ENCODE measurements around the gene STK32C.
"Not testable (repeated sequence)": the region's sequence is repeated elsewhere in the genome, so short reads cannot be mapped to it uniquely, and the experiment has no call there.

Gene STK32C

DNA sequence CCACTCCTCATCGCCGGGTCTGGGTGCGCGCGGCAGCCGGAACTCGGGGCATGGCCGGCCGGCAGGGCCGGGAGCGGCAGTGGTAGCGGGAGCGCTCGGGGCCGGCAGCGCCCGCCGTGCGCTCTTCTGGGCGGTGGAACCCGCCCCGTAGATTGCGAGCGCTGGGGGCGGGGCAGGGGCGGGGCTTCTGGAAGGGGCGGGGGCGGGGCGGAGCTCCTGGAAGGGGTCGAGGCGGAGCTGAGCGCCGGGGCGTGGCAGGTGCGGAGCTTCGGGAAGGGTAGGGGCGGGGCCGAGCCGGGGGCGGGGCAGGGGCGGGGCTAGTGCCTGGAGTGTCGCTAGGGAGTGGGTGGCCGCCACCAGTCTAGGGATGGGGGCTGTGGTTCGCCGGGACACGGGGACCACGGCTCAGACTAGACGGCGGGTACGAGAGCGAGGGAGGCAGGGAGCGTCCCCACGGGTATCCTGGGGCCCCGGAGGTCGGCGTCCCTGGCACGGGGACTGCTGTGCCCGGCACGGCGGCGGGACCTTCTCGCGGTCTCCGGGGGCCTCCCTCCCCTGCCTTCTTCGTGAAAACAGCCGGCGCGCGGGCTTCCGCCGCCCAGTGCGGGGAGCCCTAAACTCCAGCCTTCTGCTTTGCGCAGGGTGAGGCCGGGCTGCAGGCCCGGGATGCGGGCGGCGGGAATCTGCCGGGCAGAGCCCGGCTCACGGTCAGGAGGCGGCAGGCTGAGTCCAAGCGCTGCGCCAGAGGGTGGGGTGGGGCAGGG lies at the start of gene STK32C:
STK32C (minus strand) TSS at position 128 of the 764 bp plus-strand sequence; CDS start at position 11, 117 bp downstream.
- peak; percentile 86 for DNase-seq

DNA sequence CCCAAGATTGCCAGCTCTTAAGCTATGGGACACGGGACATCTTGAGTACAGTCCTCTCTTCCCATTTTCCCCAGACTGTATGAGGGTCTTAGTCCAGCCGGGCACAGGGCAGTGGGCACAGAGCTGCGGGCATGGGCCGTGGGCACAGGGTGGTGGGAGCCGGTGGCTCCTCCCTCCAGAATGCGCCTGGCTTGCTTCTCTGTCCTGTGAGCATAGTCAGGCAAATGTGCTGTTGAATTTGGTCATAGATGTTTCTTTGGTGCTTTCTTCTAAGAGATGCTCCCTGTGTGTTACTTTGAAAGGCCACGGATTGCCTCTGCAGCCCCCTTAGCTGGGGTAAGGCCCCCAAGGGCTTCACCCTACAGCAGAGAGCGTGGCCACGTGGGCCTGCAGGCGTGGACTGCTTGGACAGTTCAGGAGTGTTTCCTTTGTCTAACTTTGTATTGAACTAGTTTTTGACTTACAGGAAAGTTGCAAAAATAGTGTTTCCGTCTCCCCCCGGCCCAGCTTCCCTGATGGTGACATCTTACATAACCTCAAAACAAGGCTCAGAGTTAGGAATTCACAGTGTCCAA lies 49.0 kb upstream of the STK32C start:
- DNase-seq, result no peak

DNA sequence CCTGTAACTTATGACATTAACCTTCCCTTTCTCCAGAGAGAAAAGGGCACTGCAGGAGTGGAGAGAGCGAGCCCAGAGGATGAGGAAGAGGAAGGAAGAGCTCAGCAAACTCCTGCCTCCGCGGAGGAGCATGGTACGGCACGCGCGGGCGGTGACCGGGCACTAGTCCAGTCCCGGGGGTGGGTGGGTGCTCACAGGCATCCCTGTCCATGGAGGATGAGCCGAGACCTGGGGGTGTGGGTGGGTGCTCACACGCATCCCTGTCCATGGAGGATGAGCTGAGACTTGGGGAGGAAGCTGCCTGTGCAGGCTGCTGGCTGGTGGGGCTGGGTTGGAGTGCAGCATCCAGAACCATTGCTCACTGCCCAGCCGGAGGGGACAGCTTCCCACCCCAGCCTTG lies 48.0 kb upstream of the STK32C start:
- no peak for DNase-seq

DNA sequence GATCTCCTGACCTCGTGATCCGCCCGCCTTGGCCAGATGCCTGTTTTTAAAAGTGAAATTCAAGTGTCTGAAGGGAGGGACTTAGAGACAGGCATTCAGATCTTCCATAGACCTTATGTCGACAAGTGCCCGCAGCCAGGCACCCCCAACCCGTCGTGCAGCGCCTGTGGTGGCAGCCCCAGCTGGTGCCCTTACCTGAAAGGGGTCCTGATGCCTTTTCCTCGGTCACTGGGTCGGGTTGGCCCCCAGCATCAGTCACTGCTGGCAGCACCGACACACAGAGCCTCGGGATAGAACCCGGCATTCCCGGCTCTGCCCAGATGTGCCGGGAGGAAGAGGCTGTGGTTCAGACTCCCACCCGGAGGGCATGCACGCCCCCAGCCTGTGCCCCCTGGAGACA lies 47.5 kb upstream of the STK32C start:
- DNase-seq, result no peak

DNA sequence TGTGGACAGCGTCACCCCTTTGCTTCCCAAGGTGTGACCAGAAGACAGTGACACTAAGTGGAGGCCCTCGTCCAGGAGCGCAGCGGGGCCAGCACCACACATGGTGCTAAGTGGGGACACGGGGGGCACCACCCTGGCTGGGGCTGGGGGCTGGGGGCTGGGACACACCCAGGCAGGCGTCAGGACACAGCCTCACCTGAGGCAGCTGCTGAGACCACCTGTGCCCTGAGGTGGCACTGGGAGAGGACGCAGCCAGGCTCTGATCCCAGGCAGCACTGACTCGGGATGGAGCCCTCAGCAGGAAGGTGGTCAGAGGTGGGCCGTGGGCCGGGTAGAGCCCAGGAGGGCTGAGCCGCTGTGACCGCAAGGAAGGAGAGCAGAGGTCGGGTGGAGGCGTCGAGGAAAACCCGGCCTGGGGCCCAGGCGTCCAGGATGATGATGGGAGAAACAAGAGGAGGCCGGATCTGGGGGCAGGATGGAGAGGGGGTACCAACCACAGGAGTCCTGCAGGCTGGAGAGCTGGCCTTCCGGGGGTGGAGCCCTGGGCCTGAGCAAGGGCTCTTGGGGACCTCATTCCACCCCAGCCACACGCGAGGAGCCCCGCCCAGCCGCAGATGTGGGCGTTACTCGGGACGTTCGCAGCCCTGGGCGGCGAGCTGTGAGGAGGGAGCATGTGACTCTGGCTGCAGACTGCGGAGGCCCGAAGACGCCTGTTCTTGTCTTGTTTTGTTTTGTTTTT lies 46.8 kb upstream of the STK32C start:
- DNase-seq, result no peak

DNA sequence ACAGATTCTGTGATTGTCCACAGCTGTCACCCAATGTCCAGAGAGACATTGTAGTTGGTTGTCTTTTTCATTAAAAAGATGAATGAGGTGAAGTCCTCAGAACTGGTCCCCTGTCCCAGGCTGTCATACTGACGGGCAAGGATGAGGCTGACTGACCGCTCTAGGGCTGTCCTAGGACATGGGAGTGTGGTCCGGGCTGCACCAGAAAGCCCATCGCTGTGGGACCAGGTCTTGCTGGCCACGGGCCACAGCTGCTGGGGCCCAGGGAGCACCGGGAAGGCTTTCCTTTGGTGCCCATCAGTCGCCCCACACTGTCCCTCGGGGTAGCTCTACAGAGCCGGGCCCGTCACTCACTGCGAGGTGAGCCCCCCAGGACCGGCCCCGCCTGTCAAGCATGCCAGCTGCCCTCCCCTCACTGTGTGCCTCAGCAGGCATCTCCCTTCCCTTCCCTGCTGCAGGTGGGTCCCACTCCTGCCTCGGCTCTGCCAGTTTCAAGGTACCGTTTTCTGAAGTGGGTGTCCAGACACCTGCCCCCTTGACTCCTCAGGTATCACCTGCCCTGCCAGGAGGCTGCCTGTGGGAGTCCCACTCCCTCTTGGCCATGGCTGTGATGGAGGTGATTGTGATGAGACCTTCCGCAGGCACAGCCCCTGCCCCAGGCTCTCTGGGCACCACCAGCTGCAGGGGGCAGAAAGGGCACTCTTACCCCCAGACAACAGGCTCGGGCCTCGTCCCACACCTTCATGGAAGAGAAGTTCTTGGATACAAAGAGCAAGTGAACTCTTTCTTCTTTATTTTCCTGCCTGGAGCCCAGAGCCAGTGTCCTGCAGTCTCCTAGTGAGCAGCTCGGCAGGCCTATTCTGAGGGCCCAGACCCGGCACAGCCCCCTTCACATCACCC lies 46.0 kb upstream of the STK32C start:
- no peak for DNase-seq

DNA sequence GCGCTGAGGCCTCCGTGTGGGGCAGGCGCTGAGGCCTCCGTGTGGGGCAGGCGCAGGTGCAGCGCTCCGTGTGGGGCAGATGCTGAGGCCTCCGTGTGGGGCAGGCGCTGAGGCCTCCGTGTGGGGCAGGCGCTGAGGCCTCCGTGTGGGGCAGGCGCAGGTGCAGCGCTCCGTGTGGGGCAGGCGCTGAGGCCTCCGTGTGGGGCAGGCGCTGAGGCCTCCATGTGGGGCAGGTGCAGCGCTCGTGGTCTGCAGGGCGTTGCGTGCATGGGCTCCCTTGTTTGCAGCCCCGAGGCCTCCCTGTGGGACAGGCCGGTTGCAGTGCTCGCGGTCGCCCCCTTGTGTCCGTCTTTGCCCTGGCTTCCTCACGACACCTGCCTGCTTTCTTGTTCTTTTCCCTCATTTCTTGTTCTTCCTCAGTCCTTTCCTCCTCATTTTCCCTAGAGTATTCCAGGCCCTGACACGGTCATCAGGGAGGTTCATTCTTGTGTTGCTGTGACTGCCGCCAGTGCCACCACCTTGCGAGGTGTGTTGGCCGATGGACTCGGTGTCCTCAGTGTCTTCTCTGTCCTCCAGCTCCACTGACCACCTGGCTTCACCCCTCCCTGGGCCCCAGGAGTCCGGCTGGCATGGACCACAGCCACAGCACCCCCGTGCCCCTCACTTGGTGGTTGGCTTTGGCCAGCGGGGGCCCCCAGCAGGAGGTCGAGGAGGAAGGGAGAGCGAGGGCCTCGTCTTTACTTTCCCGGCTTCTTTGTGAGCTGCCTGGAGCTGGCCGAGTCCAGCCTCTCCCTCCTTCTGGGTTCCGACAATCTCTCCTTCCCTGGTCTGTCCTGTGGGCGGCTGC lies 44.9 kb upstream of the STK32C start:
- DNase-seq, result peak; percentile 58

DNA sequence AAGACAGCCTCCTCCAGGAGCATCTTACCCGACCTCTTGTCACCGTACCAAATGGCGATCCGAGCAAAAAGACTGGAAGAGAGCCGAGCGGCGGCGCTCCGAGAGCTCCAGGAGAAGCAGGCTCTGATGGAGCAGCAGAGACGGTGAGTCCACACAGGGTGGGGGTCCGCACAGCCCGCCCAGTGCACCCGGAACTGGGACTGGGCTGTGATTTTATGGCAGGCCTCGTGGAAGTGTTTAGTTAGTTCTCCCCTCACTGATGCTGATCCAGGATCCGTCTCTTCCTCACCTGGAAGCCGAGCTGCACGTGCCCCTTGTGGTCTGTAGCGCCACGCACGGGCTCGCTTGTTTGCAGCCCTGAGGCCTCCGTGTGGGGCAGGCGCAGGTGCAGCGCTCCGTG lies 43.9 kb upstream of the STK32C start:
- DNase-seq, result no peak

DNA sequence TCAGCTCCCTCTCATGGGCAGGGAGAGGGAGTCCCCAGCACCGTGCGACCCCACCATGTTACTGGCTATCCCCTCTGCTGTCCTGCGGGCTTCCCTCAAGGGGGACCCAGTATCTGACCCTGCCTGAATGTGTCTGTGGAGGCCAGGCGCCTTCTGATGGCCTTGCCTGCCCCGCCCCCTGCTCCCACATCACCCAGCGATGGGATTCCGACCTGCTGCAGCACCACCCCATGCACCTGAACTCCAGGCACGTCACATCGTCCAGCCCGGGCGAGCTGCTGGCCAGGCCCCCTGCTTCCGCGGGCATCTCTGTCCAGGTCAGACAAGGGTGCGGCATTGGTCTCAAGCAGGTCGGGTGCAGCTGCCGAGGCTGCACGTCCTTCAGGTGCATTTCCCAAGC lies 43.2 kb upstream of the STK32C start:
- DNase-seq, result no peak

DNA sequence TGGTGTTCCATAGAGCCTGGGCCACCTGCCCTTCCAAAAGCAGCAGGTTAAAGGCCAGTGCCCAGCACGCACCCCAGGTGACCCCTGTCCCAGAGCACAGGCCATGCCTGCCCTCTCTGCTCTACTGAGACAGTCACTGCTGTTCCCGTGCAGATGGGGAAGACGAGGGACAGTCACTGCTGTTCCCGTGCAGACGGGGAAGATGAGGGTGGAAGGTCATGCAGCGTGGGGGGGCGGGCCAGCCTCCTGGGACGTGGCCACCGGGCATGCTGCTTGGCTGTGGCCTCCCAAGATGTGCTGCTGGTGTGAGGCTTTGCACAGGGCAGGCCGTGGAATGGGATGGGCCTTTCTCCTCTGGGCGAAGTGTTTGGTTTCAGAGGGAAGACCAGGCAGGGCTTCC lies 42.6 kb upstream of the STK32C start:
- no peak for DNase-seq

DNA sequence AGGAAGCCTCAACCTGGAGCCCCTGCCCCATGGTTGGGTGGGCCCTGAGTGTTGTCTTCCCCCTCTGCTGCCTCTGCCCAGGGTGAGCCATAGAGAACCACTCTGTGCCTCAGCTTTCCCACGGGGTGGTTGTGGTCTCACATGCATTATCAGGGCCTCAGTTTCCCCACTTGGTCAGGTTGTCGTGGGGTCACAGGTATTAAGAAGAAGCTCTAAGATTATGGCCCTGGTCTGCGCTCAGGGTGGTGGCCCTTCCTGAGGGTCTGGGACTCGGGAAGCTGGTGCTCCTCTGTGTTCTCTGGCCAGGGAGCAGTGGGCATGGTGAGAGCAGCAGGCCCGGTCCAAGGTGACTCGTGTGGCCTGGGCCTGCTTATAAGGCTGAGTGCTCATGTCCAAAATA lies 42.0 kb upstream of the STK32C start:
- no peak for DNase-seq

DNA sequence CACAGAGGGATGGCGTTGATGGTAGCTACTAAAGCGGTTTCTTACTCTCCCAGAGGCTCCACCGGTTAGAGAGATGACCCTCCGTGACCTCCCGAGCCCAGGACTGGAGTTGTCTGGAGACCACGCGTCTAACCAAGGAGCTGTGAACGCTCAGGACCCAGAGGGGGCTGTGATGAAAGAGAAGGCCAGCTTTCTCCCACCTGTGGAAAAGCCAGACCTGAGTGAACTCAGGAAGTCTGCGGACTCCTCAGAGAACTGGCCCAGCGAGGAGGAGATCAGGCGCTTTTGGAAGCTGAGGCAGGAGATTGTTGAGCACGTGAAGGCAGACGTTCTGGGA lies 40.1 kb upstream of the STK32C start:
- no peak for DNase-seq

DNA sequence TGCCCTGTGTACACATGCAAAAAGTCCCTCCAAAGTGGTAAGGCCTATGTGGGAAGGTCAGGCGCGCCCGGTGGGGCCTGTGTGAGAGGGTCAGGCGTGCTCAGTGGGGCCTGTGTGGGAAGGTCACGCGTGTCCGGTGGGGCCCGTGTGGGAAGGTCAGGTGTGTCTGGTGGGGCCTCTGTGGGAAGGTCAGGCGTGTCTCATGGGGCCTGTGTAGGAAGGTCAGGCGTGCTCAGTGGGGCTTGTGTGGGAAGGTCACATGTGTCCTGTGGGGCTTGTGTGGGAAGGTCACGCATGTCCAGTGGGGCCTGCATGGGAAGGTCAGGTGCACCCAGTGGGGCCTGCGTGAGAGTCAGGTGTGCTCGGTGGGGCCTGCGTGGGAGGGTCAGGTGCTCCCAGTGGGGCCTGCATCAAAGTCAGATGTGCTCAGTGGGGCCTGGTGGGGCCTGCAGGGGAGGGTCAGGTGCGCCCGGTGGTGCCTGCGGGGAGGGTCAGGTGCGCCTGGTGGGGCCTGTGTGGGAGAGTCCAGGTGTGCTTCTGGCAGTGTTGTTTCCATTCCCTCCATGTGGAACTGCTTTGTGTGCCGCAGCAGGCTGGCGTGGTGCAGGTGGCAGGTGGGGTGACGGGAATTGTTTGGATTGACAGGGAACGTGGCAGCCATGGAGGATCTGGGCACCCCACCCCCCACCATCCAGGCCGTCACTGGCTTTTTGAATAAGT lies 39.6 kb upstream of the STK32C start:
- DNase-seq, result no peak

DNA sequence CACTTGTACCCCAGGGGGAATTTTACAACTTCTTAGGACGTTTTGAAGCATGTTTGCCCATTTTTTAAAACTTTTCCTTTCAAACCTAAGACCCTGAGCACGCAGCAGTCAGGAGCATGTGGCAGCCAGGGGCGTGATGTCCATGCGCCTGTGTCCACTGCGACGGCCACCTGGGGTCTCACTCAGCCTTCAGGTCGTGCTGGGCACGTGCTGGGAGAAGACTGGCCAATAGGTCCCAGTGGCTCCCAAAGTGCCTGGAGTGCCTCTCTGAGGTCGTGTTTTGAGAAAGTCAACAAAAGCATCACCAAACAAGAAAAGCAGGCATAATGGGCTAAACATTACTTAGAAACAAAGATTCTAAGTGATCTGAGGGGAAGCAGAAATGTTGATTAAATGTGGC lies 39.1 kb upstream of the STK32C start:
- no peak for DNase-seq

DNA sequence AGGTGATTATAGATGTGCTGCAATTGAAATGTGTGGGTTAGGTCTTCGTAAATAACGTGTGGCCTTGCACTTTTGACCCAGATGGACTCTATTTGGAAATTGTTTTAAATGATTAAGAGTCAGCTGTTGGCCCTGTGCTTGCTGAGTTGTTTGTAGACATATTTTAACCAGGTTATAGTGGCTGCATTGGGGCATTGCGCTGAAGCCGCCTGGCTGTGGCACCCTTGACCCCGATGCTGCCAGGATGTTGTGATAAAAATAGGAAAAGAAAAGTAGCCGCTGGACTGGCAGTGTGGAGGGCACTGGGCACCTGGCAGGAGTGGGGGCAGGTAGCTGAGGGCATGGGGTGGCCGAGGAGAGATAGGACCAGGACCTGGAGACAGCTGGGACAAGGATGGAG lies 37.6 kb upstream of the STK32C start:
- DNase-seq, result no peak

DNA sequence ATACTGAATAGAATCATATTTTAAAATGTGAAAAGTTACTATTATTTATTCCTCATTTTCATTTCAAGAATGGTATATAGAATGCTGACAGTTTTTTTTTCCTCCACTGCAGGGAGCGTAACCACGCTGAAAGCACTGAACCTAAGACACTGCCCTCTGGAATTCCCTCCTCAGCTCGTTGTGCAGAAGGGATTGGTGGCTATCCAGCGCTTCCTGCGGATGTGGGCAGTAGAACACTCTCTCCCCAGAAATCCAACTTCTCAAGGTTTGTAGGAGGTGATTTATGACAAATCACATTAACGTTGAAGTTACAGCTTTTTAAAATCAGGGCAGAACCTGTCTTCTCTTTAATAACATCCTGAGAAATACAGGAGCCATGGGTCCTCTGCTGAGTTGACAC lies 36.6 kb upstream of the STK32C start:
- no peak for DNase-seq

DNA sequence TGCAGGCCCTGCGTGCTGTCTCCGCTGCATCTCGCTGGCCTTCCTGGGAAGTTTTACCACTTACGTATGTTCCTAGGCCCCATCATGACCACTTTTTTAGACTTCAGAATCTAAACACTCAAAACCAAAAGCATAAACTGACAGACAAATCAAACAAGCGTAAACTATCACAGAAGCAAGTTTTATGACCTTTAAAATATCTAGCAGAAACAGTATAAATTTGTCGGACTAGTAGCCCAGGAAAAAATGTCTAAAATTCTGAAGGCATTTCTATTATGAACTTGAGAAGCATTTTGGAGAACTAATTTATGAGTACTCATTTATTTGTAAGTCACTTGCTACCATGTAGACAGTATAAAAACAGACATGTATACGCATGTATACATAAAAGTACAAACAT lies 34.8 kb upstream of the STK32C start:
- no peak for DNase-seq

DNA sequence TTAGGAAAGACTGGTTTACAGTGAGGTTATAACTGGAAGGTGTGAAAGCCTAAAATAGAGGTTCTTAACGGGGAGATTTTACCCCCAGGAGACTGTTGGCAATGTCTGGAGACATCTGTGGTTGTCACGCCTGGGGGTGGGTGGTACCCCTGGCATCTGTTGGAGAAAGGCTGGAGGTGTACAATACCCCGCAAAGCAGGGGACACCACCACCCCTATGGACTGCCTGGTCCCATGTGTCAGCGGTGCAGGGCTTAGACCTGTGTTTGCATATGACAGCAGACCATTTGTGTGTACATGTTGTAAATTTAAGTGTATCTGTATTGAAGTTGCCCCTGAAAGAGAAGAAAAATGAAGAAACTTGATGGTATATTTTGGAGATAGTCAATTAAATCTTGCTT lies 34.0 kb upstream of the STK32C start:
- DNase-seq, result no peak

DNA sequence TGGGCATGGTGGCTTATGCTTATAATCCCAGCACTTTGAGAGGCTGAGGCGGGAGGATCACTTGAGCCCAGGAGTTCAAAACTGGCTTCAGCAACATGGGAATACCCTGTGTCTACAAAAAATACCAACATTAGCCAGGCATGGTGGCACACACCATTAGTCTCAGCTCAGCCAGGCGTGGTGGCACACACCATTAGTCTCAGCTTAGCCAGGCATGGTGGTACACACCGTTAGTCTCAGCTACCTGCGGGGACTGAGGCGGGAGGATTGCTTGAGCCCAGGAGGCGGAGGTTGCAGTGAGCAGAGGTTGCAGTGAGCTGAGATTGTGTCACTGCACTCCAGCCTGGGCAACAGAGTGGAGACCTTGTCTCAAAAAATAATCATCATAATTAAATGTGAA lies 33.3 kb upstream of the STK32C start:
- no peak for DNase-seq

DNA sequence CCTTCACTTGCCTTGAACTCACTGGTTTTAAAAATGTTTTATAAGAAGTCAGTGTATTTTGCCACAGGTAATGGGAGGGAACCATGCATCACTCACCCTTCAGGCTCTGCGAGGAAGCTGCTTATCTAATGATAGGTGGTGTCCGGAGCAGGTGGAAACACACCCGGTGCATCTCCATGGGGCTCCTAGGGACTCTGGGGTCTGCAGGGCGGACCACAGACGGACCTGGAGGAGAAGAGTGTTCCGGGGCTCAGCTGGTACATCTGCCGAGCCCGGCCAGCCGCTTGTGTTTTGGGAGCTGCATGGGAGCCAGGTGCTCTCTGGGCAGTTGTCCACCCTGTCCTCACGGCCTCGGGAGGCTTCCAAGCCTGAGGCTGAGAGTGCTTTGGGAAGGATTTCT lies 31.5 kb upstream of the STK32C start:
- no peak for DNase-seq

DNA sequence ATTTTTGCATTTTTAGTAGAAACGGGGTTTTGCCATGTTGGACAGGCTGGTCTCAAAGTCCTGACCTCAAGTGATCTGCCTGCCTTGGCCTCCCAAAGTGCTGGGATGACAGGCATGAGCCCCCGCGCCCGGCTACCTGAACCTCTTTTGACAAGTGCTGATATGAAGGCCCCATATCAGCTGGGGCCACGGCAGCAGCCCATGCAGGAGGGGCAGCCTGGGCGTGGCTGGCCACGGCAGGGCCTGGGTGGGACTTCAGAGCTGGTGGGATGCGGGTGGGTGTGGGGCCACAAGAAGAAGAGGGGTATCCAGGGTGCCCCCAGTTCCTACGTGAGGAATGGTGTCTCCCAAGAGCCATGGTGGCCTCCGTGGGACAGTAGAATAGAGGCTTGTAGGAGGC lies 31.1 kb upstream of the STK32C start:
- no peak for DNase-seq

DNA sequence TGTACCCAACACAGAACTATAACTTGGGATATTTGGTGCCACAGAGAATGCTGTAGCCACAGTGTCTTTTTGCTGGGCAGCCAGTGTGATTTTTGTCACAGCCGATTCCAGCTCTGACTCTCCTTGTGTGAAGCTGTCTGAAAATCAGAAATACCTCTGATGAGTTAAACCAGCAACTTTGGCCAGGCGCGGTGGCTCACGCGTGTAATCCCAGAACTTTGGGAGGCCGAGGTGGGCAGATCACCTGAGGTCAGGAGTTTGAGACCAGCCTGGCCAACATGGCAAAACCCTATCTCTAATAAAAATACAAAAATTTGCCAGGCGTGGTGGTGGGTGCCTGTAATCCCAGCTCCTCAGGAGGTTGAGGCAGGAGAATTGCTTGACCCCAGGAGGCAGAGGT lies 30.1 kb upstream of the STK32C start:
- DNase-seq, result not testable (repeated sequence)
